HepG2 (cell line): ENCODE measurements around the gene VWCE.
"Not testable (repeated sequence)": the region's sequence is repeated elsewhere in the genome, so short reads cannot be mapped to it uniquely, and the experiment has no call there.

ENCODE experiments used
- CREB1 ChIP-seq, 2 experiments: fragments of 450-650 bp in 1 of 2; IDR thresholded peaks; 2 replicates each; pipeline ENCODE4 v1.6.1; 2016 to 2017; ENCODE audit warnings: control low read depth in 1 of 2, mild to moderate bottlenecking in 1 of 2, missing compliant biosample characterization in 1 of 2, missing genetic modification characterization in 1 of 2
- CTCF ChIP-seq: sonication (generic); formaldehyde crosslinking; IDR thresholded peaks from 2 replicates; pipeline ENCODE4 v1.5.0; 2020; ENCODE audit warnings: mild to moderate bottlenecking, missing genetic modification reagents, moderate library complexity
- KDM1A ChIP-seq: IDR thresholded peaks from 2 replicates; pipeline ENCODE4 v1.6.1; 2016; ENCODE audit warnings: missing compliant biosample characterization
- MAFK ChIP-seq, 2 experiments: IDR thresholded peaks in 1 of 2; conservative IDR thresholded peaks in 1 of 2; 2 replicates each; pipeline ENCODE4 v1.6.1; 2011; ENCODE audit warnings: improper control_type of control experiment in 2 of 2, low read length in 2 of 2
- PBX3 ChIP-seq: sonication (generic); formaldehyde crosslinking; IDR thresholded peaks from 2 replicates; pipeline ENCODE4 v1.8.1; 2023; ENCODE audit warnings: missing genetic modification reagents, inconsistent platforms, borderline replicate concordance
- POLR2A ChIP-seq, 2 experiments: IDR thresholded peaks; 2 replicates each; pipeline ENCODE4 v1.6.1; 2011; ENCODE audit warnings: low read depth in 2 of 2, low read length in 2 of 2, mild to moderate bottlenecking in 1 of 2, moderate library complexity in 1 of 2; ENCODE audit not compliant: insufficient read depth in 1 of 2
- ZNF282 ChIP-seq: fragments of 450-650 bp; IDR thresholded peaks from 2 replicates; pipeline ENCODE4 v1.6.1; 2018; ENCODE audit not compliant: partially characterized antibody
- ZNF772 ChIP-seq: sonication (generic); formaldehyde crosslinking; IDR thresholded peaks from 2 replicates; pipeline ENCODE4 v1.5.0; 2020; ENCODE audit warnings: mild to moderate bottlenecking, missing genetic modification reagents

GRCh38 chr11:61240288-61240687, 54.8 kb downstream of the VWCE start:
- not testable (repeated sequence) for TF ChIP-seq ZNF282; KDM1A (CRISPR knock-in tag); POLR2A (IDR thresholded peaks at IDR 0.05; ENCODE audit: insufficient read depth in 1 of 2, low read depth in 2 of 2, low read length in 2 of 2); MAFK (conservative IDR thresholded peaks at IDR 0.05 in 1 of 2, IDR thresholded peaks at IDR 0.05 in 1 of 2; ENCODE audit: low read length in 2 of 2); CREB1 (IDR thresholded peaks at IDR 0.05); CREB1 (CRISPR knock-in tag; IDR thresholded peaks at IDR 0.05); PBX3 (CRISPR knock-in tag); CTCF (CRISPR knock-in tag); ZNF772 (CRISPR knock-in tag)
